Endothelial cell of umbilical vein (primary cell): ENCODE data around the gene RHBDF1. TPM values are rescaled to one million over a fixed set of nuclear protein-coding genes. Genes with fewer than 3 reads are reported as not detected.

Experiments used
- BruUV-seq: library from RNA; stranded (reverse); fragments of 400-500 nt; replicated peaks from 2 replicates; lab custom pipeline; 2021; lab: Mats Ljungman, UMichigan
- CTCF ChIA-PET: fragments of 300-600, 350-600 bp; sonication (Branson Sonifier 250); formaldehyde crosslinking; loops from one replicate; lab custom pipeline; 2021; ENCODE audit warnings: antibody characterized with exemption, inconsistent platforms; lab: Charles Lee
- POLR2A ChIA-PET: fragments of 300-600, 350-600 bp; sonication (Branson Sonifier 250); formaldehyde crosslinking; loops from one replicate; lab custom pipeline; 2021; ENCODE audit warnings: antibody characterized with exemption, inconsistent platforms; lab: Charles Lee
- DNase-seq: peaks from one replicate; pipeline ENCODE4 v3.0.0-alpha.2; 2011; ENCODE audit warnings: low read depth, low spot score
- FAIRE-seq: peaks from 2 replicates; lab custom pipeline; 2011; peaks lifted over from hg19 to GRCh38; lab: Jason Lieb, UNC
- H2AFZ ChIP-seq: 2 replicates; pipeline ENCODE4 v1.6.0; 2012; ENCODE audit warnings: low read depth, low read length, control low read depth, inconsistent platforms
- H3K27ac ChIP-seq: 2 replicates; pipeline ENCODE4 v1.5.1; 2011; ENCODE audit warnings: low read depth, mild to moderate bottlenecking, control low read depth, low read length, moderate library complexity; ENCODE audit not compliant: insufficient read depth
- H3K27me3 ChIP-seq, 2 experiments: 2 replicates each; pipeline versions ENCODE4 v1.6.0 to v1.6.1; 2011; ENCODE audit warnings: low read length in 2 of 2, mixed read lengths in 1 of 2; ENCODE audit not compliant: control insufficient read depth in 2 of 2, insufficient read depth in 2 of 2
- H3K36me3 ChIP-seq, 2 experiments: 2 replicates in 1 of 2; 3 replicates in 1 of 2; pipeline ENCODE4 v1.5.1; 2011; ENCODE audit warnings: low read length in 2 of 2, mild to moderate bottlenecking in 1 of 2, moderate library complexity in 1 of 2; ENCODE audit not compliant: control insufficient read depth in 2 of 2, insufficient read depth in 2 of 2; ENCODE audit errors: extremely low read depth in 1 of 2
- H3K4me1 ChIP-seq: 3 replicates; pipeline ENCODE4 v1.5.1; 2011; ENCODE audit warnings: mild to moderate bottlenecking, low read length; ENCODE audit not compliant: control insufficient read depth, insufficient read depth; ENCODE audit errors: extremely low read depth
- H3K4me2 ChIP-seq: 2 replicates; pipeline ENCODE4 v1.6.1; 2011; ENCODE audit warnings: low read length, control low read depth, mixed read lengths; ENCODE audit not compliant: insufficient read depth
- H3K4me3 ChIP-seq, 3 experiments: fragments of 200-600 bp in 1 of 3; sonication (generic), shearing (Covaris generic) in 1 of 3; replicated peaks in 1 of 3; 2 replicates each; pipeline ENCODE4 v1.5.1; 2011 to 2016; ENCODE audit warnings: control low read depth in 3 of 3, low read length in 3 of 3, mild to moderate bottlenecking in 2 of 3, inconsistent platforms in 1 of 3, low read depth in 1 of 3, moderate library complexity in 1 of 3; ENCODE audit not compliant: insufficient read depth in 1 of 3
- H3K79me2 ChIP-seq: 2 replicates; pipeline ENCODE4 v1.6.0; 2012; ENCODE audit warnings: low read length, inconsistent platforms; ENCODE audit not compliant: control insufficient read depth, insufficient read depth
- H3K9ac ChIP-seq: replicated peaks from 2 replicates; pipeline ENCODE3; 2011; ENCODE audit warnings: low read length, control low read depth; ENCODE audit not compliant: insufficient read depth; ENCODE audit errors: extremely low read depth
- H3K9me1 ChIP-seq: replicated peaks from 3 replicates; pipeline ENCODE4 v1.6.0; 2011; ENCODE audit warnings: mild to moderate bottlenecking, low read length; ENCODE audit not compliant: control insufficient read depth, insufficient read depth; ENCODE audit errors: extremely low read depth
- H3K9me3 ChIP-seq: replicated peaks from 2 replicates; pipeline ENCODE4 v1.5.1; 2012; ENCODE audit warnings: low read length, inconsistent platforms; ENCODE audit not compliant: control insufficient read depth, insufficient read depth
- H4K20me1 ChIP-seq: replicated peaks from 2 replicates; pipeline ENCODE3; 2011; ENCODE audit warnings: mild to moderate bottlenecking, low read length; ENCODE audit not compliant: control insufficient read depth, insufficient read depth; ENCODE audit errors: extremely low read depth
- EZH2 ChIP-seq: IDR thresholded peaks from 2 replicates; pipeline ENCODE4 v1.6.1; 2012; ENCODE audit warnings: borderline replicate concordance, low read depth, mild to moderate bottlenecking, moderate library complexity, low read length, inconsistent platforms; ENCODE audit not compliant: severe bottlenecking
- FOS ChIP-seq: IDR thresholded peaks from 2 replicates; pipeline ENCODE4 v1.6.1; 2011; ENCODE audit warnings: mild to moderate bottlenecking, low read length, moderate library complexity, borderline replicate concordance; ENCODE audit not compliant: insufficient read depth
- GATA2 ChIP-seq: IDR thresholded peaks from 2 replicates; pipeline ENCODE4 v1.7.0; 2011; ENCODE audit warnings: low read depth, mild to moderate bottlenecking, moderate library complexity, mixed read lengths, low read length; ENCODE audit not compliant: insufficient read length, insufficient read depth
- JUN ChIP-seq: IDR thresholded peaks from 2 replicates; pipeline ENCODE4 v1.6.1; 2011; ENCODE audit warnings: borderline replicate concordance, low read depth; ENCODE audit not compliant: insufficient read length, insufficient read depth
- MYC ChIP-seq: IDR thresholded peaks from one replicate; pipeline ENCODE4 v1.6.1; 2011; ENCODE audit warnings: mild to moderate bottlenecking, low read depth, low read length
- POLR2A ChIP-seq: IDR thresholded peaks from 2 replicates; pipeline ENCODE4 v1.6.1; 2012; ENCODE audit warnings: low read depth, mild to moderate bottlenecking, control low read depth, low read length
- POLR2AphosphoS5 ChIP-seq: IDR thresholded peaks from 2 replicates; pipeline ENCODE4 v1.6.1; 2012; ENCODE audit warnings: low read depth, mild to moderate bottlenecking, control low read depth, low read length, moderate library complexity; ENCODE audit not compliant: insufficient read depth
- dilution Hi-C: fragments of 300-500 bp; cut with MboI; formaldehyde crosslinking; loops from one replicate; pipeline ENCODE4 v1.15.0; 2019; ENCODE audit warnings: low sequenced_read_pairs; ENCODE audit not compliant: extremely low pct_ligation_motif_present
- intact Hi-C: fragments of 100-400 bp; cut with micrococcal nuclease; formaldehyde crosslinking; loops from one replicate; pipeline ENCODE4 v1.10.0; 2022
- polyA plus RNA-seq, 4 experiments: library from polyadenylated mRNA; depleted of rRNA in 3 of 4; stranded (reverse) in 3 of 4; unstranded in 1 of 4; fragments of >200 nt; gene quantifications; 2 replicates each; pipeline versions ENCODE4 v1.2.1 to v1.2.3, GENCODE V29; 2011 to 2012; ENCODE audit warnings: missing spikeins in 1 of 4
- total RNA-seq: library from RNA; stranded (reverse); gene quantifications from 2 replicates; pipeline ENCODE4 v1.2.3, GENCODE V29; 2021
- TF ChIP-seq, protein P1 (sequence below), 2 donors: IDR thresholded peaks; 1 replicate in 1 of 2; 2 replicates in 1 of 2; pipeline ENCODE4 v1.5.1; 2011; ENCODE audit warnings: low read length in 2 of 2, mild to moderate bottlenecking in 2 of 2, moderate library complexity in 2 of 2, control low read depth in 1 of 2, inconsistent platforms in 1 of 2, low read depth in 1 of 2; ENCODE audit not compliant: insufficient read depth in 1 of 2; ENCODE audit errors: extremely low read depth in 1 of 2
- TF ChIP-seq, protein P2 (sequence below): IDR thresholded peaks from 2 replicates; pipeline ENCODE4 v1.6.1; 2011; ENCODE audit not compliant: insufficient read depth, insufficient read length

RHBDF1 gene
- total and polyA plus RNA-seq, 2 donors (not counting 3 experiments of a cell fraction or from before 2014, with no cell fraction given): 57.0 to 113 TPM

GRCh38 chr16:67183-67791 lies 5.1 kb downstream of the RHBDF1 start:
- intact Hi-C loops: no loop called here
- no peak overlapping the region for H2AFZ ChIP-seq
- no TSS peak for BruUV-seq
- DNase-seq (no peak), FAIRE-seq (no peak)
- H3K9me1 ChIP-seq: no peaks in the 10 kb centered on the region
- H3K4me3 ChIP-seq: no peak overlapping the region
- H3K36me3 ChIP-seq: peaks cover 0 to 27% of the 10 kb centered on the region in 2 experiments
- no peak for TF ChIP-seq EZH2
- TF ChIP-seq, protein P1, sequence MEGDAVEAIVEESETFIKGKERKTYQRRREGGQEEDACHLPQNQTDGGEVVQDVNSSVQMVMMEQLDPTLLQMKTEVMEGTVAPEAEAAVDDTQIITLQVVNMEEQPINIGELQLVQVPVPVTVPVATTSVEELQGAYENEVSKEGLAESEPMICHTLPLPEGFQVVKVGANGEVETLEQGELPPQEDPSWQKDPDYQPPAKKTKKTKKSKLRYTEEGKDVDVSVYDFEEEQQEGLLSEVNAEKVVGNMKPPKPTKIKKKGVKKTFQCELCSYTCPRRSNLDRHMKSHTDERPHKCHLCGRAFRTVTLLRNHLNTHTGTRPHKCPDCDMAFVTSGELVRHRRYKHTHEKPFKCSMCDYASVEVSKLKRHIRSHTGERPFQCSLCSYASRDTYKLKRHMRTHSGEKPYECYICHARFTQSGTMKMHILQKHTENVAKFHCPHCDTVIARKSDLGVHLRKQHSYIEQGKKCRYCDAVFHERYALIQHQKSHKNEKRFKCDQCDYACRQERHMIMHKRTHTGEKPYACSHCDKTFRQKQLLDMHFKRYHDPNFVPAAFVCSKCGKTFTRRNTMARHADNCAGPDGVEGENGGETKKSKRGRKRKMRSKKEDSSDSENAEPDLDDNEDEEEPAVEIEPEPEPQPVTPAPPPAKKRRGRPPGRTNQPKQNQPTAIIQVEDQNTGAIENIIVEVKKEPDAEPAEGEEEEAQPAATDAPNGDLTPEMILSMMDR (IDR thresholded peaks at IDR 0.05; ENCODE audit: extremely low read depth in 1 of 2, insufficient read depth in 1 of 2, low read depth in 1 of 2, low read length in 2 of 2): no peak
- TF ChIP-seq JUN: no peak
- TF ChIP-seq, protein P2, sequence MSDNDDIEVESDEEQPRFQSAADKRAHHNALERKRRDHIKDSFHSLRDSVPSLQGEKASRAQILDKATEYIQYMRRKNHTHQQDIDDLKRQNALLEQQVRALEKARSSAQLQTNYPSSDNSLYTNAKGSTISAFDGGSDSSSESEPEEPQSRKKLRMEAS: no peak
- TF ChIP-seq POLR2AphosphoS5: no peak
- TF ChIP-seq POLR2A: no peak
- TF ChIP-seq MYC: no peak
- no peak for TF ChIP-seq GATA2
- no peak for TF ChIP-seq FOS
- ChIA-PET POLR2A (no interaction called here), CTCF (interaction anchor here (3.5 to 18.5 kb wide), 2 partner anchors 9 to 23 kb away, joined by 63 to 790 read pairs; partner anchors contain the start of gene MPG)
- H3K9ac ChIP-seq: no peak overlapping the region
- no peaks in the 10 kb centered on the region for H3K9me3 ChIP-seq
- H3K4me2 ChIP-seq: no peak overlapping the region
- H3K27ac ChIP-seq: no peak overlapping the region
- peaks cover 40% of the 10 kb centered on the region for H3K79me2 ChIP-seq
- H3K27me3 ChIP-seq: no peaks in the 10 kb centered on the region
- peaks cover 6% of the 10 kb centered on the region for H3K4me1 ChIP-seq
- no peaks in the 10 kb centered on the region for H4K20me1 ChIP-seq
- dilution Hi-C loops: no loop called here
